Measurements from ENCODE around the gene FADS1. TPM values are rescaled to one million over a fixed set of nuclear protein-coding genes. Genes with fewer than 3 reads are reported as not detected.

The FADS1 gene
- total RNA-seq, 2 donors from 2014 or later, result 21.8 to 28.4 TPM

DNA sequence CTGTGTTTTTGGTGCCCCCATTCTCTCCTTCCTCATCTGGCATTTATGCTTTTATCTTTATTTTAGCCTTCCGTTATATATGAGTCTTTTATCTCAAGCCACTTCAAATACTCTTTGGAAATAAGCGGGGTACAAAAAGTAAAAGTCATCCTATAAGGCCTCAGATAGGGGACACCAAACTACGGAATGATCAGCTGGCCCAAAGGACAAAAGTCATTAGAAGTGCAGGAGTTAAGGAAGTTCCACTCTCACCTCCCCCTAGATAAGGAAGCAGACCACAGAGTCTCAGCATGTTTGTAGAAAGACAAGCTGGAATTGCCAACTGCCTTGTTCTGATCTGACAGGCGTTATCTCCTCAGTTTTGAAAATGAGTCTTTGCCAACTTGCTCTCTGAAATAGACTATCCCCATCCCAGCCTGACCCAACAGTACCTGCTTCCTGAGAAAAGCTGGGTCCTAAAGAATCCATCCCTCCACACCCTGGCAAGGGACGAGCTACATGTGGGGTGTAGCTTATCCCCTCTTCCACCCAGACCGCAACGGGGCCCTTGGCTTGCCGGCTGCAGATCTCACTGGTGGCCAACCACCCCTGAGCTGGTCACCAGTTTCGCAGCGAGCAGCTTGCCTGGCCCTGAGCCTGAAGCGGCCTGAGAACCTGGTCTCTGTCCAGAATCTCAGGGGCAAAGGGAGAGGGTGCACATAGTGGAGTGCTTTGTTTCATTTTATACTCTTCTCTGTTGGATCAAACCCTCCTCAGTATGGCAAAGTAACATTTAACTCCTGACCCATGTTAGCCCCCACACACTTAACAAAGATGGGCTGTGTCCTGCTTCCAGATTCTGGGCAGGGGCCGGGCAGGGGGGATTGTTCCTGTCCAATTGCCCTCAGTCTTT, 25.1 kb upstream of the FADS1 start:
- Histone ChIP-seq H3K4me1 (peaks cover 0 to 6% of the 10 kb centered on the region in 2 donors), H3K27ac (peak overlapping the region; percentile 22 to 61), H3K27me3 (no peaks in the 10 kb centered on the region), H3K9me3 (no peaks in the 10 kb centered on the region), H3K36me3 (no peaks in the 10 kb centered on the region), H3K4me3 (no peak overlapping the region)
- no peak for DNase-seq (ENCODE audit: low spot score)
- TF ChIP-seq, protein P1, sequence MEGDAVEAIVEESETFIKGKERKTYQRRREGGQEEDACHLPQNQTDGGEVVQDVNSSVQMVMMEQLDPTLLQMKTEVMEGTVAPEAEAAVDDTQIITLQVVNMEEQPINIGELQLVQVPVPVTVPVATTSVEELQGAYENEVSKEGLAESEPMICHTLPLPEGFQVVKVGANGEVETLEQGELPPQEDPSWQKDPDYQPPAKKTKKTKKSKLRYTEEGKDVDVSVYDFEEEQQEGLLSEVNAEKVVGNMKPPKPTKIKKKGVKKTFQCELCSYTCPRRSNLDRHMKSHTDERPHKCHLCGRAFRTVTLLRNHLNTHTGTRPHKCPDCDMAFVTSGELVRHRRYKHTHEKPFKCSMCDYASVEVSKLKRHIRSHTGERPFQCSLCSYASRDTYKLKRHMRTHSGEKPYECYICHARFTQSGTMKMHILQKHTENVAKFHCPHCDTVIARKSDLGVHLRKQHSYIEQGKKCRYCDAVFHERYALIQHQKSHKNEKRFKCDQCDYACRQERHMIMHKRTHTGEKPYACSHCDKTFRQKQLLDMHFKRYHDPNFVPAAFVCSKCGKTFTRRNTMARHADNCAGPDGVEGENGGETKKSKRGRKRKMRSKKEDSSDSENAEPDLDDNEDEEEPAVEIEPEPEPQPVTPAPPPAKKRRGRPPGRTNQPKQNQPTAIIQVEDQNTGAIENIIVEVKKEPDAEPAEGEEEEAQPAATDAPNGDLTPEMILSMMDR (IDR thresholded peaks at IDR 0.05), result no peak

DNA sequence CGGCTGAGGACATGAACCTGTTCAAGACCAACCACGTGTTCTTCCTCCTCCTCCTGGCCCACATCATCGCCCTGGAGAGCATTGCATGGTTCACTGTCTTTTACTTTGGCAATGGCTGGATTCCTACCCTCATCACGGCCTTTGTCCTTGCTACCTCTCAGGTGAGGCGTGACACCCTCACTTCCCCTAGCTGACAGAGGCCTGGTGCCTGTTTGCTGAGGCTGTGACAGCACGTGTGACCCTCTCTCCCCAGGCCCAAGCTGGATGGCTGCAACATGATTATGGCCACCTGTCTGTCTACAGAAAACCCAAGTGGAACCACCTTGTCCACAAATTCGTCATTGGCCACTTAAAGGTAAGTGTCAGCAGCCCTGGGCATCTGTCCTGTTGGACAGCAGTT, 23.6 kb upstream of the FADS1 start:
- DNase-seq (ENCODE audit: low spot score), result no peak
- TF ChIP-seq, protein P1 (IDR thresholded peaks at IDR 0.05), result no peak
- H3K36me3 ChIP-seq, result no peaks in the 10 kb centered on the region

DNA sequence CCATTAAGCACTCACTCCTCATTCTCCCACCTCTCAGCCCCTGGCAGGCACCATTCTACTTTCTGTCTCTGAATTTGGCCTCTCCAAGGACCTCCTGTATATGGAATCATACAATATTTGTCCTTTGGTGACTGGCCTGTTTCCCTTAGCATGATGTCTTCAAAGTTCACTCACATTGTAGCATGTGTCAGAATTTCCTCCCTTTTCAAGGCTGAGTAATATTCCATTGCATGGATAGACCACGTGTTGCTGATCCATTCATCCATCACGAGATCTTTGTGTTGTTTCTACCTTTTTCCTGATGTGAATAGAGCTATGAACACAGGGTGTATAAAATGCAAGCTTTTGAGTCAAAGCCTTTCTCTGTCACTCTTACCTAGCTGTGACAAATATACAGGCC, 22.9 kb upstream of the FADS1 start:
- H3K36me3 ChIP-seq, result no peaks in the 10 kb centered on the region

More for the DNA sequence above, 23.6 kb upstream of the FADS1 start:
- Histone ChIP-seq H3K4me3 (no peak overlapping the region), H3K27ac (no peak overlapping the region), H3K27me3 (no peaks in the 10 kb centered on the region), H3K9me3 (no peaks in the 10 kb centered on the region), H3K4me1 (peaks cover 0 to 11% of the 10 kb centered on the region in 2 donors)

DNA sequence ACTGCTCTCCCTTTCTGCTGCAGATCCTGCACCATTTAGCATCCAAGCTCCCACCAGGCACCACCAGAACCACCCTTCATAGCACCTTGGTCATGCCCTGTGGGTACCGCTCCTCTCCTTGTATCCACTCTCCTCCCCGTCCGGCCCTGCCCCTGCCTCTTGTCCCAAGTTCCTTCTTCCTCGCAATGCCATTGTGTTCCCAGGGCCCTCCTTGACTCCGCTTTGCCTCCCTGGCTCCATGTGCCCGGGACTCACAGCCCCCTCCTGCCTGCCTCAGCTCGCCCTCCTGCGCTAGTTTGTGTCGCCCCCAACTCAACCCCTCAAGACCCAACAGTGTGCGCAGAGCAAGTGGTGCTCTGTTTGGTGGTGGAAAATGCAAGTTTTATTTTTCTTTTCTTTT, 22.1 kb upstream of the FADS1 start:
- H3K4me1 ChIP-seq, result peaks cover 0 to 25% of the 10 kb centered on the region in 2 donors
- H3K9me3 ChIP-seq, result no peaks in the 10 kb centered on the region
- no peak overlapping the region for H3K4me3 ChIP-seq
- TF ChIP-seq, protein P1 (IDR thresholded peaks at IDR 0.05), result no peak
- no peaks in the 10 kb centered on the region for H3K27me3 ChIP-seq
- no peak overlapping the region for H3K27ac ChIP-seq
- H3K36me3 ChIP-seq, result no peaks in the 10 kb centered on the region
- DNase-seq (ENCODE audit: low spot score), result no peak

More for the DNA sequence above, 22.9 kb upstream of the FADS1 start:
- no peak for DNase-seq (ENCODE audit: low spot score)
- peaks cover 0 to 17% of the 10 kb centered on the region in 2 donors for H3K4me1 ChIP-seq
- TF ChIP-seq, protein P1 (IDR thresholded peaks at IDR 0.05), result no peak
- no peak overlapping the region for H3K27ac ChIP-seq
- H3K9me3 ChIP-seq, result no peaks in the 10 kb centered on the region
- H3K4me3 ChIP-seq, result no peak overlapping the region
- H3K27me3 ChIP-seq, result no peaks in the 10 kb centered on the region

DNA sequence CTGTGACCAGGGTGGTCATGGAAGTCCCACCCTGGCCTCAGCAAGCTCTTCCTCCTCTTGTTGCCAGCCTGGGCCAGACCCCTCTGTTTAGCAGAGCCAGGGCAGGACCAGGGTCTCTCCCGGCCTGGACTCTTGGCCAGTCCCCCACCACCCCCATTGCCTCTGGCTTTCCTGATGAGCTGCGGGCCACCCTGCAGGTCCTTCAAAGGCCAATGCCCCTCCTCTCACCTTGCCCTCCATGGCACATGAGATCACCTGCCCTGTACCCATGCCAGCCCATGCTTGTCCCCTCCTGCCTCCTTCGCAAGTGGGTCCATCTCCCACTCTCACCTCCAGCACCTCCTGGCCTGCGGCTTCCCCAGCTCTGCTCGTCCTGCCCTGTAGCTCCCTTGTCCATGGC, 21.7 kb upstream of the FADS1 start:
- TF ChIP-seq, protein P1 (IDR thresholded peaks at IDR 0.05), result no peak
- Histone ChIP-seq H3K4me3 (no peak overlapping the region), H3K27ac (no peak overlapping the region), H3K9me3 (no peaks in the 10 kb centered on the region), H3K27me3 (no peaks in the 10 kb centered on the region), H3K4me1 (peaks cover 0 to 26% of the 10 kb centered on the region in 2 donors), H3K36me3 (no peaks in the 10 kb centered on the region)
- DNase-seq (ENCODE audit: low spot score), result no peak

Measured in right atrium auricular region (tissue), 2 donors.